HL-60 (cell line): Measurements from ENCODE around the gene LIME1.
"Not testable (repeated sequence)": the region's sequence is repeated elsewhere in the genome, so short reads cannot be mapped to it uniquely, and the experiment has no call there.

Experiments
- CTCF ChIP-seq: IDR thresholded peaks from one replicate; pipeline ENCODE4 v1.5.1; 2011; ENCODE audit warnings: low read length, control low read depth, inconsistent platforms; ENCODE audit not compliant: insufficient read depth
- POLR2AphosphoS5 ChIP-seq: IDR thresholded peaks from 2 replicates; pipeline ENCODE4 v1.6.1; 2012; ENCODE audit warnings: low read depth

- not testable (repeated sequence) for TF ChIP-seq POLR2AphosphoS5, CTCF
Observed at GRCh38 chr20:63722967-63723622, 13.4 kb upstream of the LIME1 start.
